ENCODE results near the gene C21orf58.
"Not testable (repeated sequence)": the region's sequence is repeated elsewhere in the genome, so short reads cannot be mapped to it uniquely, and the experiment has no call there.

Gene C21orf58

DNA sequence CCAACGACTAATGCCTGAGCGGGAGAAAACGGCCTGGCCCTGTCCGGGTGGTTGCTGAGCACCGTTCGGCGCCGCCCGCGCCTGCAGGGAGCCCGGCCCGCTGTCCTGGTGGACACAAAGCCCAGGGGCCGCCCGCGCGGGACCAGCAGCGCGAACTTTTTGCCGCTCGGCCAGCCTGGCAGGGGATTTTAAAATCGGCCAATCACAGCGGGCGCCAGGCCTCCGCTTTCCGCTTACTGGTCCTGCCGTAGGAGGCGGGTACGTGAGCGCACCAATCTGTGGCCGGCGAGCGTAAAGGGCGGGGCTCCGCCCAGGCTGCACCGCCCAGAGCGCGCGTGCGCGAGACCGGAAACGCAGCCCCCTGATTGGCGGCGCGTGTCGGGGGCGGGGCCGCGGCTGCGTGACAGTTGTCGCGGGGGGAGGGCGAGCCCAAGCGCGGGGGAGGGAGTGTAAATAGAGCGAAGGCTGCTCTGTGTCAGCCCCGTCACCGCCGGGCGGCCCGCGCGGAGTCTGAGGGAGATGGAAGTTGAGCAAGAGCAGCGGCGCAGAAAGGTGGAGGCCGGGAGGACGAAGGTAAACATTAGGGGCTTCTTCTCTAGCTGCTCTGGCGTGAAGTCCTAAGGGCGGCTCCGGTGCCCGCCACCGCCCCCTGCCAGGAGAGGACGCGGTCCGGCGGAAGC, at the start of gene C21orf58, which contains the start of gene PCNT:
Gene C21orf58, minus strand, starts transcription at position 161 of the 680 bp plus-strand sequence. CDS start 1,132 bp downstream, outside the sequence.
Gene PCNT, plus strand, starts transcription at position 447 of the 680 bp plus-strand sequence. Its CDS starts 73 bp downstream, at position 520.
- peak; percentile 95 for DNase-seq (ENCODE audit: low read depth in 3 of 3)

DNA sequence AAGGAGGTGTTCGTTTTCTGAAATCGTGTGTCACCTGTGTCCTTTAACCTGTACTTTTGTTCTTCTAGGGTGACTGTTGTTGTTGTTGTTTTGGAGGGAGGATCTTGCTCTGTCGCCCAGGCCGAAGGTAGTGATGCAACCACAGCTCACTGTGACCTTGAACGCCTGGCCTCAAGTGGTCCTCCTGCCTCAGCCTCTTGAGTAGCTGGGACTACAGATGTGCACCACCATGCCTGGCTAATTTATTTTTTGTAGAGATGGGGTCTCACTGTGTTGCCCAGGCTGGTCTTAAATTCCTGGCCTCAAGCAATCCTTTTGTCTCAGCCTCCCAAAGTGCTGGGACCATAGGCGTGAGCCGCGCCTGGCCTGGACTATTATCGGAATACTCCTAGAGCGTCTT, 49.3 kb upstream of the C21orf58 start:
- DNase-seq (ENCODE audit: low read depth in 3 of 3) = not testable (repeated sequence)

DNA sequence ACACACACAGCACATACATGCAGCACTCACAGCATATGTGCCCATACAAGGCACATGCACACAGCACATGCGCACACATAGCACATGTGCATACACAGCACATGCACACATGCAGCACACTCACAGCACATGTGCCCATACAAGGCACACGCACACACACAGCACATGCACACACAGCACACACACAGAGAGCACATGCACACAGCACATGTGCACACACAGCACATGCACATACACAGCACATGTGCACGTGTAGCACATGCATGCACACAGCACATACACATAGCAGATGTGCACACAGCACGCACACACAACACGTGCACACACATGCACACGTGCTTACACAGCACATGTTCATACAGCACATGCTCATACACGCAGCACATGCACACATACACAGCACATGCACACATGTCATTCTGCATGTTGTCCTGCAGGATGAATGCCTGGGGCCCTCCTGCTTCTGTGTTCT, 48.4 kb upstream of the C21orf58 start:
- DNase-seq (ENCODE audit: low read depth in 3 of 3) = no peak

DNA sequence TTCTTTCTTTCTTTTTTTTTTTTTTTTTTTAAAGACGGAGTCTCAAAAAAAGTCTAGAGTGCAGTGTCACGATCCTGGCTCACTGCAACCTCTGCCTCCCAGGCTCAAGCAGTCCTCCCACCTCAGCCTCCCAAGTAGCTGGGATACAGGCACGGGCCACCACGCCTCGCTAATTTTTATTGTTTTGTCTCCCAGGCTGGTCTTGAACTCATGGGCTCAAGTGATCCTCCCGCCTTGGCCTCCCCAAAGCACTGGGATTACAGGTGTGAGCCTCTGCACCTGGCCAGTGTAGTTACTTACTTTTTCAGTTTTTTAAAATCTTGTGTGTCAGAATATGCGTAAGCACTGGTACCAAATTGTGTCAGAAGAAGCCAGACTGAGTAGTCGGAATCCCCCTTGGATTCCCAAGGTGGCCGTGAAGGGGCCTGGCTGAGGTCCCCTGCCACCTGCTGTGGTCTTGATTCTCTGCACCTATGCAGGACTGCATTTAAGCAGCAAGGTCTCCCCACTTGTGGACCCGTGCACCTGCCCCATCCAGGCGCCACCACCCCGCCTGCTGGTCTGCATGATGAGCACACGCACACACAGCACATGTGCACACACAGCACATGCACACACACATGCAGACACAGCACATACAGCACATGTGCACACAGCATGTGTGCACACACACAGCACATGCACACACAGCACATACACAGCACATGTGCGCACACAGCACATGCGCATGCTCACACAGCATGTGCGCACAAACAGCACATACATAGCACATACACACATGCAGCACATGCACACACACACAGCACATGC, 47.7 kb upstream of the C21orf58 start:
- DNase-seq (ENCODE audit: low read depth in 3 of 3) = no peak

DNA sequence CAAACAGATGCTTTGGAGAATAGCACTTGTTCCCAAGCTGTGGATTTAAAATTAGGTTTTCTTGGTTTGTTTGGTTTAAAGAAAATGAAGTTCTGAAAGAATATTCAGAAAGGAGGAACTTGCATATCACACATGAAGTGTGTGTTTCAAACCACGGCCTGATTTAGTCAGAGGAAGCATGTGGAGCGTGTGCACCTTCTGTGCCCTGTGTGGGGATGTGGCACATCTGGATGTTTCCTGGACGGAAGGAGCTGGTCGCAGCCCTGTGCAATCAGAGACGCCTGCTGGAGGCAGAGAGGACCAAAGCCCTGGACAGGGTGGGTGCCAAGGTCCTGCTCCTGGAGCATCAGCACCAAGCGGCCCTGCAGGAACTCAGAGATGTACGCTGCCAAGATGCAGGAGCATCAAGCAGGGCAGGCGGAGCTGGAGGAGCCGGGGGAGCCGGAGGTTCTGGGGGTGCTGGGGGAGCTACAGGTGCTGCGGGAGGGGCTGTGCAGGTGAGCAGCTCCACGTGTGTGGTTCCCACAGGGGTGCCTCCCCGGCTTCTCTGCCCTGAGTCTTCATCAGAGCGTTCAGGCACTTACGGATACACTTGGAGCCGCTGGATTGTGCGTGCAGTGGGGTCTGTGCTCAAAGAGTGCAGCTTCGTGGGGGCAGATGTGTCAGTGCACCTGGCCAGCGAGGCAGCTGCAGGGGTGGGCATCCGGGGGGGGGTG, 46.0 kb upstream of the C21orf58 start:
- DNase-seq (ENCODE audit: low read depth in 3 of 3) = no peak

DNA sequence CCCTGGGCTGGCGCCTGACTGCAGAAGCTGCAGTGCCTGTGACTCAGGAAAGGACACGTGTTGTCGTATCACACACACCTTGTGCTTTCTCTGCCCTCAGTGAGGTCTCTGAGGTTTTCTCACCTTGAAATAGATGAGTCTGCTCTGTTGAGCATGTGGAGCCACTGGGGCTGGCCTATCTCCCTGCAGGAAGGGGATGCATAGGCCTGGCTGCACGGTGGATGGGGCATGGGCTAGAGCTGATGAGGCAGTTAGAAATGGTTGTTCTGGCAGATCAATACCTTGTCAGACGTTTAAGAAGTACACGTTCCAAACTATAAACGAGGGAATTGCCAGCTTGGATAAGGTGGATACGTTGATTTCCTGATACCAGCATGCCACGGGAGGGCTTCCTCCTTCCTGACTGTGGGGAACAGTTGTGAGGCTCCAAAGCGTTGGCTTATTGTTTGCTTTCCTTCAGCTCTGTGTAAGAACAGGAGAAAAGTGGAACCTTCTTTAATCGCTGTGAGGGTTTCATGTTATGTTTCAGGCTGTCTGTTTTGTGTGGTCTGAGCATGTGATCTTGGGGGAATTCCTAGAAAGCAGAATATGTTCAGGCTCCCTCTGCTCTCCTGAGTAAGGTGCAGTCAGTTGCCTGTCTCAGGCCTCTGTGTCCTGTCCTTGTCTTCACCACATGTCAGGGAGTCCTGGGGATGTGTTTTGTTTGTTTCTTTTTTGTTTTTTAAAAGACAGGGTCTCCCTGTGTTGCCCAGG, 45.0 kb upstream of the C21orf58 start:
- no peak for DNase-seq (ENCODE audit: low read depth in 3 of 3)

DNA sequence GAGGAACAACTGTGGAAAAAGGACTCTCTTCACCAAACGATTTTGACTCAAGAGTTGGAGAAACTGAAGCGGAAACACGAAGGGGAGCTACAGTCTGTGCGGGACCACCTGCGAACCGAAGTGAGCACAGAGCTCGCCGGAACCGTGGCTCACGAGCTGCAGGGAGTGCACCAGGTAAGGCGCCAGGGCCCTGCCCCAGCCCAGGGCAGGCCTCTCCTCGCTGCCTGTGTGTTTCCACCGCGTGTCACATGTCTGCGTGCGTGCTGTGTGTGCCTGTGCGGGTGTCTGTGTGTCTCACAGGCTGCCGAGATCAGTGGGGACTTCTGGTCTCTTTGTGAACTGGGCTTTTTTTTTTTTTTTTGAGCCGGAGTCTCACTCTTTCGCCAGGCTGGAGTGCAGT, 43.3 kb upstream of the C21orf58 start:
- no peak for DNase-seq (ENCODE audit: low read depth in 3 of 3)

DNA sequence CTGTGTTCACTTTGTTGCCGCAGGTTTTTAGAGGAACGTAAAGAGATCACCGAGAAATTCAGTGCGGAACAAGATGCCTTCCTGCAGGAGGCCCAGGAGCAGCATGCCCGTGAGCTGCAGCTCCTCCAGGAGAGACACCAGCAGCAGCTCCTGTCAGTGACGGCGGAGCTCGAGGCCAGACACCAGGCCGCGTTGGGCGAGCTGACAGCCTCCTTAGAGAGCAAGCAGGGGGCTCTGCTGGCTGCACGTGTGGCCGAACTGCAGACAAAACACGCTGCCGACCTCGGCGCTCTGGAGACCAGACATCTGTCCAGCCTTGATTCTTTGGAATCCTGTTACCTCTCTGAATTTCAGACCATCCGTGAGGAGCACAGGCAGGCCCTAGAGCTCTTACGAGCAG, 42.9 kb upstream of the C21orf58 start:
- no peak for DNase-seq (ENCODE audit: low read depth in 3 of 3)

DNA sequence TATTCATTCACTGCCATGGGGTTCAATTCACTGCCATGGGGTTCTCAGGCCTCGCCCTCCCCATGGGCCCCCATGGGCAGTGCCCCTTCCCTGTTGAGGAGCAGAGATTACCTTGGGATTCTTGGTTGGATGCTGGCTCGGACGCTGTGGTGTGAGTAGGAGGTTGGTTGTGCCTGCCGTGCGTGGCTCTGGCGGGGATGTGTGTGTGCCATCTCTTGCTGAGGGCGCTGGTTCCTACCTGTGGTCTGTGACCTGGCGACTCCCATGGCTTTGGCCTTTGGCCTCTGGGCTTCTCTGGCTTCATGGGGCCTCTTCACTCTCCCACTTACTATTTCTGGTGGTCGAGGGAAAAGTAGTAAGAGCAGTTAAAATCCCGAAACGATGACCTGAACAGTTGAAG, 42.4 kb upstream of the C21orf58 start:
- DNase-seq (ENCODE audit: low read depth in 3 of 3) = no peak

DNA sequence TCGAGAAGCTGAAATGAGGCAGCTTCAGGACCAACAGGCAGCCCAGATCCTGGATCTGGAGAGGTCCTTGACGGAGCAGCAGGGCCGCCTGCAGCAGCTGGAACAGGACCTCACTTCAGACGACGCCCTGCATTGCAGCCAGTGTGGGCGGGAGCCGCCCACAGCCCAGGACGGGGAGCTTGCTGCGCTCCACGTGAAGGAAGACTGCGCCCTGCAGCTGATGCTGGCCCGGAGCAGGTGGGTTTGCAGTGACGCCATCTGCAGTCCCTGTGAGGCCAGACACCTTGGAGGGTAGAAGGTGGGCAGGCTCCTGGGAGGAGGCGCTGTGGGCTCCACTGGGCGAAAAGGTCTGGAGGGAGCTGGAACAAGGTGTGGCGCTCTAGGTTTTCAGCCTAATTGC, 40.0 kb upstream of the C21orf58 start:
- DNase-seq (ENCODE audit: low read depth in 3 of 3) = no peak

DNA sequence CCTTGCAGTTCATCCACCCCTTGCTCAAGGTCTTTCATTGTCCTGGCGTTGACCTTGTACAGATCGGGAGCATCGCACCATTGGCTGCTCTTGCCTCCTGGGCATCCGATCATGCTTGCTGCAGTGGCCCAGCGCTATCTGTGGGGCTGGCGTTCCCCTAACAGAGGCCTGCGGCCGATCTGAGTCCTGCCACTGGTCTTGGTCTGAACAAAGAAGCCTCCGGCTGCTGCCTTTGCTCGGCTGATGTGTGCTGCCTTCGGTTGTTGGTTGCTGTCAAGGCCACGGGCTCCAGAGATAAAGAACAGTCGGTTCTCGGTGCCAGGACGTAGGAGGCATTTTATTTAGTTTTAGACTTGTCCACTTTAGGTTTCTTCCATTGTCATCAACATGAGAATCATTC, 39.3 kb upstream of the C21orf58 start:
- no peak for DNase-seq (ENCODE audit: low read depth in 3 of 3)

DNA sequence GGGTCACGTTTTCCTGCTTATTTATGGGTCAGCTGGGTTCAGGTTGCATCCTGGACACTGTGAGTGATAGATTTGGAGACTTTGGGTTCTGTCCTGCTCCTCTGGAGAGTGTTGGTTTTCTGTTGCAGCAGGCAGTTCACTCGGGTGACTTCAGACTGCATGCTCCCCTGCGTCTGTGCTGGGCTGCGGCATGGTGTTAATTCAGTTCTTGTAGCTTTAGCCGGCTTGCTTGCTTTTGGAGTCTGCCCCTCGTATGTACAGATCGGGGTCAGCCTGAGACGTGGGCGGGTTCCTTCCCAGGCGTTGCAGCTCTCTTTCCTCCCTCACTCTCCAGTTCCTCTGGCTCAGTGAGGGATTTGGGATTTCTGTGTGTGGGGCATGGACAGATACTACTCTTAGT, 38.3 kb upstream of the C21orf58 start:
- no peak for DNase-seq (ENCODE audit: low read depth in 3 of 3)

DNA sequence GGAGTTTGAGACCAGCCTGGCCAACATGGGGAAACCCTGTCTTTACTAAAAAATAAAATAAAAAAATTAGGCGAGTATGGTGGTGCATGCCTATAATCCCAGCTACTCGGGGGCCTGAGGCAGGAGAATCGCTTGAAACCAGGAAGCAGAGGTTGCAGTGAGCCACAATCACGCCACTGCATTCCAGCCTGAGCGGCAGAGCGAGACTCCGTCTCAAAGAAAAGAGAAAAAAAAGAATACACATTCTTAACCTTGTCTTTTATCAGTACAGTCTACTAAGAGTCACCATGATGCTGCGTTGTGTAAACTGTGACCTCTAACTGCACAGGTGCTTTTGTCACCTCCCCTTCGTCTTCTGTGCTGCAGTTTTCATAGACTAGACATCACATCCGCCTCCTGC, 37.5 kb upstream of the C21orf58 start:
- no peak for DNase-seq (ENCODE audit: low read depth in 3 of 3)

DNA sequence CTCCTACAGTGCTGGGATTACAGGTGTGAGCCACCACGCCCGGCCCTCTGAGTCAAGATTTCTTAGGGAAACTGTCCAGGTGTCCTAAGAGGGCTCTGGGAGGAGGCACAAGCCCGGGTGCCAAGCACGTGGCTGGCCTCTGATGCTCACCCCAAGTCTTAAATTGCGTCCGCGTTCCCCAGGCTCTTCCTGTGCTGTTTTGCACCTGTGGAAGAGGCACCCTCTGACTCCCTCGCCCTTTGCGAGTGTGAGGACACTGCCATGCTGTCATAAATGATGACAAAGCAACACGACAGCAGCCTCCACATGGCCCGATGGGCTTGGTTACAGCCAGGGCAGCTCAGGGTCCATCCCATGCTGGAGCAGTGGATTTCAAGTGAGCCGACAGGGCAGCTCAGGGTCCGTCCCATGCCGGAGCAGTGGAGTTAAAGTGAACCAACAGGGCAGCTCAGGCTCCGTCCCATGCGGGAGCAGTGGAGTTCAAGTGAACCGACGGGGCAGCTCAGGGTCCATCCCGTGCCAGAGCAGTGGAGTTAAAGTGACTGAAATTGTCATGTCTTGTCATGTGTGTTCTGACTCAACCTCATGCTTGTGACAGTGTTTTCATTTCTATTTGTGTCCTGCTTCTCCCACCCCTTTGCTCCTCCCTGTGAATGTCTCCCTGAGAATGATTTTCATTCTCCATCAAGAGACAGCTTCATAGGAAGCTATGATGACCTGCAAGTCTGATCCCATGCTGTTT, 34.2 kb upstream of the C21orf58 start:
- DNase-seq (ENCODE audit: low read depth in 3 of 3) = no peak

DNA sequence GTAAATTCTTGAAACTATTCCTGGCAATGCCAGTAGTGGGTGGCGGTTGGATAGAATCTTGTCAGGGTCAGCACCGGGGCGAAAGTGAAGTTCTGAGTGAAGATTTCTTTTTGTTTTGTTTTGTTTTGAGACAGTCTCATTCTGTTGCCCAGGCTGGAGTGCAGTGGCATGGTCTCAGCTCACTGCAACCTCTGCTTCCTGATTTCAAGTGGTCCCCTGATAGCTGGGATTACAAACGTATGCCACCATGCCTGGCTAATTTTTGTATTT, 33.6 kb upstream of the C21orf58 start:
- DNase-seq (ENCODE audit: low read depth in 3 of 3) = no peak

DNA sequence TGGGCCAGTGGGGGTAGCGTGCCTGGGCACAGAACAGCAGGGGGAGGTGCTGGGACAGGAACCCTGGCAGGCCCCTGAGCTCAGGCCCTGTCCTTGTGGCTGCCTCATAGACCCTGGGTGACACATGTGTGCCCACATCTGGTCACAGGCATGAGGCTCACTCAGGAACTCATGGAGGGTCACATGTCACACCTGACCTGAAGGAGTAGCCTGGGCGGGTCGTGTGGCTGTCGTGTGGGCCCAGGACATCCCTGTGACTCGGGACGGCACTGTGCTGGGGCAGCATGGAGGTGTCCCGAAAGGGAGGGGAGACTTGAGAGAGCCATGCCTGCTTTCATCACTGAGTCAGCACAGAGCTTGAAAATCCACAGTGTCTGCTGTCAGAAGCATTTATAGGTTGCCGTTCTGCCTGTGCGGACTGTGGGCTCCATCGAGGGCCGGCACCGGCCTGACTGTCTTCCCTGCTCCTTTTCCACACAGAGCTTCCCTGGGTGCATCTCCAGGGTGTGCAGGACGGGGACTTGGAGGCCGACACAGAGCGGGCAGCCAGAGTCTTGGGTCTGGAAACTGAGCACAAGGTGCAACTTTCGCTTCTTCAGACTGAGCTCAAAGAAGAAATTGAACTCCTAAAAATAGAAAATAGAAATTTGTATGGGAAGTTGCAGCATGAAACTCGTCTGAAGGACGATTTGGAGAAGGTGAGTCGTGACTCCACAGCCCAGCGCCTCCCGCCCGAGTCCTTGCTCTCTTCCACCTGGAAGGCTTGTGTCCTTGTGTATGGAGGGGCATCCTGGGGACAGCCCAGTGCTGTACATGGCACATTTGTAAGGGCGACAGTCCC, 33.0 kb upstream of the C21orf58 start:
- no peak for DNase-seq (ENCODE audit: low read depth in 3 of 3)

DNA sequence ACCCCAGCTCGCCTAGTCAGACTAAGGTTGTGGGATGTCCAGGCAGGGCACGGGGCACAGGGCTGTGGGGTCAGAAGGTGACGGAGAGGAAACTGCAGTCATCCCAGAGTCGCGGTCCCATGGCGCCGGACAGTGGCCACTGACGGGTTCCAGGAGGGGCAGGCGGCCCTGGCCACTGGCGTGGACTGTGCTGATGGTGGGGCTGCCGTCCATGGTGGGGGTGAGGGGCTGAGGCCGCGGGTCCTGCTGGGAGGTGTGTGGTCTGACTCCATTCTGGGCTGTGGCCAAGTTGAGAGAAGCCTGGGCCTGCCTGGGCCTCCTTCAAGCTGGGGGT, 32.3 kb upstream of the C21orf58 start:
- no peak for DNase-seq (ENCODE audit: low read depth in 3 of 3)

DNA sequence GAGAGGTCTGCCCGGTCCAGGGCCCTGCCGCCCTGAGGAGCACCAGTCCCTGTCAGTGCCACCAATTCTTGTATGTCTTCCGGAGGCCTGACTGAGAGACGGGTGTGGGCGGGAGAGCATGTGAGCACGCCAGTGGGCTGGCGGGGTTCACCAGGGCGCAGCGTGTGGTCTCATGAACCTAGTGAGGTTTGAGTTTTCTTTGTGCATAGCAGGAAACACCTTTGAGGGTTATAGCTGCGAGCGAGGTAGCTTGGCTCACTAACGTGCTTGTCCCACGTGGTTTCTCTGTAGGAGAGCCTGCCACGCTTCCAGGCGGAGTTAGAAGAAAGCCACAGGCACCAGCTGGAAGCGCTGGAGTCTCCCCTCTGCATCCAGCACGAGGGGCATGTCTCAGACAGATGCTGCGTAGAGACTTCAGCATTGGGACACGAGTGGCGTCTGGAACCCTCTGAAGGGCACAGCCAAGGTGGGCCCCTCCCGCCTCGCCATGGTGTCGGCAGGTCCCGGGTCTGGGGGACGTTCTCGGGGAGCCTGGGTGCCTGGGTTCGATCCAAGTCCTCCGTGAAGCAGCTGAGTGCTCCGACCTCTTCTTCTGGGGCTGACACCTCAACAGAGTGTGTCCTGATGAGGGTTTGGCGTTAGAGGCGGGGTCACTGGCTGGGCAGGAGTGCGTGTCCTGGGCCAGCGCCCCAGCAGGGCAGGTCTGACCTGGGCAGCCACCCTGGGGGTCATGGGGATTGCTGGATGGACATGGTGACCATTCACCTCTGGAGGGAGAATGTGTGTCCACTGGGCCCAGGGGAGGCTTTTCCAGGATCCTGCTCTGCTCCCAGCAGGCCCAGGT, 31.7 kb upstream of the C21orf58 start:
- no peak for DNase-seq (ENCODE audit: low read depth in 3 of 3)

DNA sequence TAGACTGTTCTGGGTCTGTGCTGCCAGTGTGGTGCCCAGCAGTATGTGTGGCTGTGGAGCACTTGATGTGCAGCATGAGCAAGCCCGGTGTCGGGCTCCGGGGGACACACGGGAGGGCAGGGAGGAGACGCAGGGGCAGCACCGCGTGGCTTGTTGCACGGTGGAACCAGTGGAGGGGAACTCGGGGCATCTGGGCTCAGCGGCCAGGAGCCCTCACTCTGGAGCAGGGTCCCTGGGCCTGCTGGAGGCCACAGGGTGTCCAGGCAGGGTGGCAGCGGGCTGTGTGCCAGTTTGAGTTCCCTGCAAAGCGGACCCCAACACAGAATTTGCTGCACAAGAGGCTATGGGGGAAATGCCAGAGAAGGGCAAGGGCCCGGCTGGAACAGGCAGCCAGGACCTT, 30.8 kb upstream of the C21orf58 start:
- DNase-seq (ENCODE audit: low read depth in 3 of 3) = no peak

DNA sequence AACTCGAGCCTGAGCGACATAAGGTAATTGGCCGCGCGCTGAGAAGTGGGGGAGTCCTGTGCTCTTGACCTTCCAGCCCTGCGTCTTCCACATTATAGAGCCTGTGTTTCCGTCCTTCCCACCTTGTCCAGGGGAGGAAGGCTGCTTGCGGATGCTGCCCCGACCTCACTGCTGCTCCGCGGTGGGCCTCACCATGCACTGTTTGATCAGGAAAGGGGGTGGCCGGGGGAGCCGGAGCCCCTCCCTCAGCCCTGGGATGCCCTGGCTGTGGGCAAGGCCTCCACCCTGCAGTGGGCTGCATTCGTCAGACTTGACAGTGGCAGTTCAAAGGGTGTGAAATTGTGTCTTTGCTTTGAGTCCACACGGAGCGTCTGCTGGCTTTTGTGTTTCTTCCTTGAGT, 30.4 kb upstream of the C21orf58 start:
- no peak for DNase-seq (ENCODE audit: low read depth in 3 of 3)
